ENCODE measurements around the gene SLC26A8.
A peak's percentile ranks its signal among the peaks of the same experiment; 100 is the strongest.

SLC26A8 gene

GRCh38 chr6:36023996-36024795 lies at the start of gene SLC26A8:
Gene SLC26A8 (minus strand): TSS chr6:36024641. CDS start chr6:36019707, 4,934 bp downstream.
- Histone ChIP-seq H3K27me3 (ENCODE audit: control insufficient read depth in 1 of 2, insufficient read depth in 2 of 2, low read length in 2 of 2) (peaks cover 4 to 8% of the 10 kb centered on the region in 2 donors), H3K4me1 (ENCODE audit: control insufficient read depth in 1 of 2, insufficient read depth in 2 of 2, low read length in 2 of 2) (no peaks in the 10 kb centered on the region), H3K36me3 (ENCODE audit: control insufficient read depth in 1 of 2, insufficient read depth in 2 of 2, low read length in 2 of 2) (no peaks in the 10 kb centered on the region), H3K27ac (ENCODE audit: low read depth, low read length) (no peak within 1 kb of the TSS), H3K4me3 (ENCODE audit: low read depth in 1 of 2, low read length in 2 of 2) (peak within 1 kb of the TSS; percentile 3 to 18), H3K9ac (ENCODE audit: low read depth in 1 of 2, low read length in 2 of 2) (no peak within 1 kb of the TSS), H3K9me3 (ENCODE audit: control insufficient read depth in 1 of 2, low read length in 2 of 2) (no peaks in the 10 kb centered on the region)

- H3K27ac ChIP-seq (ENCODE audit: low read depth, low read length) = no peak overlapping the region
Measured at GRCh38 chr6:36073587-36073986, 49.1 kb upstream of the SLC26A8 start.

GRCh38 chr6:36072681-36073080 lies 48.2 kb upstream of the SLC26A8 start:
- Histone ChIP-seq H3K9me3 (ENCODE audit: control insufficient read depth in 1 of 2, low read length in 2 of 2) (no peaks in the 10 kb centered on the region), H3K36me3 (ENCODE audit: control insufficient read depth in 1 of 2, insufficient read depth in 2 of 2, low read length in 2 of 2) (peaks cover 4 to 10% of the 10 kb centered on the region in 2 donors), H3K9ac (ENCODE audit: low read depth in 1 of 2, low read length in 2 of 2) (no peak overlapping the region), H3K4me3 (ENCODE audit: low read depth in 1 of 2, low read length in 2 of 2) (no peak overlapping the region), H3K27ac (ENCODE audit: low read depth, low read length) (no peak overlapping the region), H3K27me3 (ENCODE audit: control insufficient read depth in 1 of 2, insufficient read depth in 2 of 2, low read length in 2 of 2) (no peaks in the 10 kb centered on the region), H3K4me1 (ENCODE audit: control insufficient read depth in 1 of 2, insufficient read depth in 2 of 2, low read length in 2 of 2) (peaks cover 12 to 23% of the 10 kb centered on the region in 2 donors)

More at GRCh38 chr6:36073587-36073986, 49.1 kb upstream of the SLC26A8 start:
- peaks cover 4 to 14% of the 10 kb centered on the region in 2 donors for H3K36me3 ChIP-seq (ENCODE audit: control insufficient read depth in 1 of 2, insufficient read depth in 2 of 2, low read length in 2 of 2)
- peaks cover 6 to 14% of the 10 kb centered on the region in 2 donors for H3K4me1 ChIP-seq (ENCODE audit: control insufficient read depth in 1 of 2, insufficient read depth in 2 of 2, low read length in 2 of 2)
- H3K9ac ChIP-seq (ENCODE audit: low read depth in 1 of 2, low read length in 2 of 2) = no peak overlapping the region
- H3K9me3 ChIP-seq (ENCODE audit: control insufficient read depth in 1 of 2, low read length in 2 of 2) = no peaks in the 10 kb centered on the region
- H3K27me3 ChIP-seq (ENCODE audit: control insufficient read depth in 1 of 2, insufficient read depth in 2 of 2, low read length in 2 of 2) = no peaks in the 10 kb centered on the region
- no peak overlapping the region for H3K4me3 ChIP-seq (ENCODE audit: low read depth in 1 of 2, low read length in 2 of 2)

GRCh38 chr6:36071714-36072113 lies 47.3 kb upstream of the SLC26A8 start:
- Histone ChIP-seq H3K9ac (ENCODE audit: low read depth in 1 of 2, low read length in 2 of 2) (no peak overlapping the region), H3K4me1 (ENCODE audit: control insufficient read depth in 1 of 2, insufficient read depth in 2 of 2, low read length in 2 of 2) (peaks cover 18 to 32% of the 10 kb centered on the region in 2 donors), H3K4me3 (ENCODE audit: low read depth in 1 of 2, low read length in 2 of 2) (no peak overlapping the region), H3K9me3 (ENCODE audit: control insufficient read depth in 1 of 2, low read length in 2 of 2) (no peaks in the 10 kb centered on the region), H3K36me3 (ENCODE audit: control insufficient read depth in 1 of 2, insufficient read depth in 2 of 2, low read length in 2 of 2) (peaks cover 2 to 4% of the 10 kb centered on the region in 2 donors), H3K27ac (ENCODE audit: low read depth, low read length) (no peak overlapping the region), H3K27me3 (ENCODE audit: control insufficient read depth in 1 of 2, insufficient read depth in 2 of 2, low read length in 2 of 2) (no peaks in the 10 kb centered on the region)

- Histone ChIP-seq H3K36me3 (ENCODE audit: control insufficient read depth in 1 of 2, insufficient read depth in 2 of 2, low read length in 2 of 2) (peaks cover 0 to 4% of the 10 kb centered on the region in 2 donors), H3K27ac (ENCODE audit: low read depth, low read length) (no peak overlapping the region), H3K9me3 (ENCODE audit: control insufficient read depth in 1 of 2, low read length in 2 of 2) (no peaks in the 10 kb centered on the region), H3K4me1 (ENCODE audit: control insufficient read depth in 1 of 2, insufficient read depth in 2 of 2, low read length in 2 of 2) (peaks cover 23 to 37% of the 10 kb centered on the region in 2 donors), H3K27me3 (ENCODE audit: control insufficient read depth in 1 of 2, insufficient read depth in 2 of 2, low read length in 2 of 2) (no peaks in the 10 kb centered on the region), H3K9ac (ENCODE audit: low read depth in 1 of 2, low read length in 2 of 2) (no peak overlapping the region), H3K4me3 (ENCODE audit: low read depth in 1 of 2, low read length in 2 of 2) (no peak overlapping the region)
Measured at GRCh38 chr6:36071281-36071680, 46.8 kb upstream of the SLC26A8 start.

GRCh38 chr6:36070252-36070651 lies 45.8 kb upstream of the SLC26A8 start:
- Histone ChIP-seq H3K4me3 (ENCODE audit: low read depth in 1 of 2, low read length in 2 of 2) (no peak overlapping the region), H3K4me1 (ENCODE audit: control insufficient read depth in 1 of 2, insufficient read depth in 2 of 2, low read length in 2 of 2) (peaks cover 32 to 47% of the 10 kb centered on the region in 2 donors), H3K27ac (ENCODE audit: low read depth, low read length) (no peak overlapping the region), H3K27me3 (ENCODE audit: control insufficient read depth in 1 of 2, insufficient read depth in 2 of 2, low read length in 2 of 2) (no peaks in the 10 kb centered on the region), H3K9ac (ENCODE audit: low read depth in 1 of 2, low read length in 2 of 2) (no peak overlapping the region), H3K36me3 (ENCODE audit: control insufficient read depth in 1 of 2, insufficient read depth in 2 of 2, low read length in 2 of 2) (peaks cover 0 to 4% of the 10 kb centered on the region in 2 donors), H3K9me3 (ENCODE audit: control insufficient read depth in 1 of 2, low read length in 2 of 2) (no peaks in the 10 kb centered on the region)

GRCh38 chr6:36069573-36069972 lies 45.1 kb upstream of the SLC26A8 start:
- peaks cover 37 to 54% of the 10 kb centered on the region in 2 donors for H3K4me1 ChIP-seq (ENCODE audit: control insufficient read depth in 1 of 2, insufficient read depth in 2 of 2, low read length in 2 of 2)
- no peaks in the 10 kb centered on the region for H3K27me3 ChIP-seq (ENCODE audit: control insufficient read depth in 1 of 2, insufficient read depth in 2 of 2, low read length in 2 of 2)
- H3K4me3 ChIP-seq (ENCODE audit: low read depth in 1 of 2, low read length in 2 of 2) = no peak overlapping the region
- H3K27ac ChIP-seq (ENCODE audit: low read depth, low read length) = no peak overlapping the region
- no peak overlapping the region for H3K9ac ChIP-seq (ENCODE audit: low read depth in 1 of 2, low read length in 2 of 2)
- no peaks in the 10 kb centered on the region for H3K9me3 ChIP-seq (ENCODE audit: control insufficient read depth in 1 of 2, low read length in 2 of 2)
- peaks cover 0 to 4% of the 10 kb centered on the region in 2 donors for H3K36me3 ChIP-seq (ENCODE audit: control insufficient read depth in 1 of 2, insufficient read depth in 2 of 2, low read length in 2 of 2)

- Histone ChIP-seq H3K9me3 (ENCODE audit: control insufficient read depth in 1 of 2, low read length in 2 of 2) (no peaks in the 10 kb centered on the region), H3K4me1 (ENCODE audit: control insufficient read depth in 1 of 2, insufficient read depth in 2 of 2, low read length in 2 of 2) (peaks cover 41 to 57% of the 10 kb centered on the region in 2 donors)
Measured at GRCh38 chr6:36068586-36068985, 44.1 kb upstream of the SLC26A8 start.

GRCh38 chr6:36068012-36068392 lies 43.6 kb upstream of the SLC26A8 start:
- H3K27ac ChIP-seq (ENCODE audit: low read depth, low read length) = no peak overlapping the region
- no peak overlapping the region for H3K4me3 ChIP-seq (ENCODE audit: low read depth in 1 of 2, low read length in 2 of 2)
- no peak overlapping the region for H3K9ac ChIP-seq (ENCODE audit: low read depth in 1 of 2, low read length in 2 of 2)

More at GRCh38 chr6:36068586-36068985, 44.1 kb upstream of the SLC26A8 start:
- H3K27ac ChIP-seq (ENCODE audit: low read depth, low read length) = no peak overlapping the region
- no peaks in the 10 kb centered on the region for H3K27me3 ChIP-seq (ENCODE audit: control insufficient read depth in 1 of 2, insufficient read depth in 2 of 2, low read length in 2 of 2)
- H3K36me3 ChIP-seq (ENCODE audit: control insufficient read depth in 1 of 2, insufficient read depth in 2 of 2, low read length in 2 of 2) = peaks cover 0 to 1% of the 10 kb centered on the region in 2 donors
- no peak overlapping the region for H3K9ac ChIP-seq (ENCODE audit: low read depth in 1 of 2, low read length in 2 of 2)
- H3K4me3 ChIP-seq (ENCODE audit: low read depth in 1 of 2, low read length in 2 of 2) = no peak overlapping the region

GRCh38 chr6:36067374-36068011 lies 43.1 kb upstream of the SLC26A8 start:
- peaks cover 0 to 4% of the 10 kb centered on the region in 2 donors for H3K36me3 ChIP-seq (ENCODE audit: control insufficient read depth in 1 of 2, insufficient read depth in 2 of 2, low read length in 2 of 2)
- no peak overlapping the region for H3K27ac ChIP-seq (ENCODE audit: low read depth, low read length)
- no peaks in the 10 kb centered on the region for H3K9me3 ChIP-seq (ENCODE audit: control insufficient read depth in 1 of 2, low read length in 2 of 2)
- H3K4me1 ChIP-seq (ENCODE audit: control insufficient read depth in 1 of 2, insufficient read depth in 2 of 2, low read length in 2 of 2) = peaks cover 41 to 57% of the 10 kb centered on the region in 2 donors
- H3K4me3 ChIP-seq (ENCODE audit: low read depth in 1 of 2, low read length in 2 of 2) = no peak overlapping the region
- no peak overlapping the region for H3K9ac ChIP-seq (ENCODE audit: low read depth in 1 of 2, low read length in 2 of 2)
- no peaks in the 10 kb centered on the region for H3K27me3 ChIP-seq (ENCODE audit: control insufficient read depth in 1 of 2, insufficient read depth in 2 of 2, low read length in 2 of 2)

More at GRCh38 chr6:36068012-36068392, 43.6 kb upstream of the SLC26A8 start:
- no peaks in the 10 kb centered on the region for H3K27me3 ChIP-seq (ENCODE audit: control insufficient read depth in 1 of 2, insufficient read depth in 2 of 2, low read length in 2 of 2)
- no peaks in the 10 kb centered on the region for H3K9me3 ChIP-seq (ENCODE audit: control insufficient read depth in 1 of 2, low read length in 2 of 2)
- H3K4me1 ChIP-seq (ENCODE audit: control insufficient read depth in 1 of 2, insufficient read depth in 2 of 2, low read length in 2 of 2) = peaks cover 41 to 57% of the 10 kb centered on the region in 2 donors
- no peaks in the 10 kb centered on the region for H3K36me3 ChIP-seq (ENCODE audit: control insufficient read depth in 1 of 2, insufficient read depth in 2 of 2, low read length in 2 of 2)
